Measurements from ENCODE around the gene SLC12A3.
A peak's percentile ranks its signal among the peaks of the same experiment; 100 is the strongest.
"Not testable (repeated sequence)": the region's sequence is repeated elsewhere in the genome, so short reads cannot be mapped to it uniquely, and the experiment has no call there.

SLC12A3 gene

DNA sequence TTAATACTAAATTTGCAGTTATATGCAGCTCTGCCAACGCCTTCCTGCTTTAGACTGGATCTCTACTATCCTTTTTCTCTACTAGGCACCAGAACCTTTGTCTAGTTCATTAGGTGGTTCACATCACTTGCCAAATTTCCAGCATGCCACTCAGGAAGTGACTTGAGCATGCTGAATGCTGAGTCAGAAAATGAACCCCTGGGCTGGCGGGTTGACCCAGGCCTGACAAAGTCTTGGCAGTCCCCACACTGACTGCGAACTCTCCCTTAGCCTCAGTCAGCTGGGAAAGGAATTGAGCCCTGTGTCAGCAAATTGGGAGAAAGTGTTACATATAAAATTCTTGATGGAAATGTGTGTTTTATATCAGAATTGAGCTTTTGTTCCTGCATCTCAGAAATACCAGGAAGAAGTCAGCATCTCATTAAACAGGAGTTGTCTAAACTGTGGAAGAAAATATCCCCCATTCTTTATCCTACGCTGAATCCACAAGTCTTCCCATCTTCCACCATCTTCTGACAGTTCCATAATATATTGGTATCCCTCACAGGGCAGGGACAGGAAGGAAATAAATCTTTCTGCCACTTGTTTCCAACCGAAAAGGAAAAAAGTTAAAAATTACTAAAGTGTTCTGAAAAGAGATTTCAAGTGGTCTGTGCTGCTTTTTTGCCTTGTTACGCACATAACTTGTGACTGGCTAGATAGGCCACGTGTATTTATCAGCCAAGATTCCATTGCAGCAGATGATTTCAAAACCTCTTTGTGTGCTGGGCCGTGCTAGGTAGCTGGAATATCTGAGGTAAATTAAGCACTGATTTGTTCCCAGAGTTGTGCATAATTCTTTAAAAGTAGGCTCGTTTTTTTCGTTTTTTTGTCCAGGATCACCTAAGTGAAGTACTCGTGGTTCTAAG, 16.7 kb upstream of the SLC12A3 start:
- DNase-seq, result no peak

GRCh38 chr16:56848955-56849689, 15.9 kb upstream of the SLC12A3 start:
- no peak for DNase-seq

- DNase-seq, result no peak
Observed at GRCh38 chr16:56849690-56850680, 15.0 kb upstream of the SLC12A3 start.

DNA sequence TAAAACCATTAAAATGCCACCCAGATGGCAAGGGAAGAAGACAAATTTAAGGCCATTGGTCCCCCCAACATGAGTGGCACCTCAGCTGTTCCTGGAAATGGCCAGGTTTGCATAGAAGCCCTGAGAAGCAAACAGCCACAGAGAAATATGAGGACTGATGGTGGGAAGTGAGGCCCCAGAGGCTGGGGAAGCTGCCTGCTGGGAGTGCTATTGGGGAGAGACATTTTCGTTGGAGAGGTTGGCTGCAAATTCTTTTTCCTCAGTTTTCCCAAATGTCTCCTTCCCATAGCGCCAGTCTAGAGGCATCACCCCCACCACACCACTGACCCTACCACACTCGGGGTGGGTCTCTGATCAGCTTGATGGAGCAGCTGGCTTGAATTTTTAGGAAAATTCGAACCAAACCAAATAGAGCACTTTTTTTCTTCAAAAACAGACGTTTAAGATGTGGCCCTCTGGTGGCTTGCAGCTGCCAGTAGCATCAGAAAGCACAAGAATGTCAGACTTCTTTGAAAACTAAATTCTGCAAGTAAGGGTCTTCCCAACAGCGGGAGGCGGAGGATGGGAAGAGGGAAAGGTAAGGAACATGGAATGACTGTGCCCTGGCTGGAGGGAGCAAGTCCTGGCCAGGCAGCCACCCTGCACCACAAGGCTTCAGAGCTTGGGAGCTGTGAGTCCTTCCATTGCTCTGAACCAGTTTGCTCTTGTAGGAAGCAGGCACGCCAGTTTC, 13.2 kb upstream of the SLC12A3 start:
- DNase-seq, result no peak

DNA sequence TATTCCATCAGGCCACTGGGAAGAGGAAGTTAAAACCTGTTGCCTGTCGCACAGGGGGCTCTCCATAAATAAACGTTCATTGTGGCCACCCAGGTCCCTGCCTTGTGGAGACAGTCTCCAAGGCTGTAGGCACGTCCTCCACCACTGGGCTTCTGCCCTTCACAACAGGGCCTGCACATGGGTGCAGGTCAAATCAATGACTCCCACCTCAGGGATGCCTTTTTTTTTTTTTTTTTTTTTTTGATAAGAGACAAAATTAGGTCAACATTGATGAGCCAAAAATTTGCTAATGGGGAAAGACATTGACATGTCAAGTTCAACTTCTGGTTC, 12.6 kb upstream of the SLC12A3 start:
- DNase-seq, result no peak

GRCh38 chr16:56852968-56853367, 12.0 kb upstream of the SLC12A3 start:
- DNase-seq, result no peak

DNA sequence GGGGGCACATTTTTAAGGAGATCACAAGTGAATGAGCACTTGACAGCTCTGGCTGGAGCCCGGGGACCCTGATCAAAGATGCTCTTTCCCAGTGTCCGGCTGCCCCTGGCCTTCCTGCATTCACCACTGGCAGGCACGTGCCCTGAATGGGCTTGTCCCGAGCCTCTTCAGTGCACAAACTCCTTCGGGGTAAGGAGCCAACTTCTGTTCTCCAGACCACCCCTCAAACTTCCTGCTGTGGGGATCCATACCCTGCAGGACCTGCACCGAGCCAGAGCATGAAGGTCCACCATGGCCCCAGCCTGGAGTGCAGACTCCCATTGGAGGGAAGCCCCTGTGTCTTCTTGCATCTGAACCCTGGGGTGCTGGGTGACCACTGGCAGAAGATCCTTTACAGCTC, 9.8 kb upstream of the SLC12A3 start:
- no peak for DNase-seq

DNA sequence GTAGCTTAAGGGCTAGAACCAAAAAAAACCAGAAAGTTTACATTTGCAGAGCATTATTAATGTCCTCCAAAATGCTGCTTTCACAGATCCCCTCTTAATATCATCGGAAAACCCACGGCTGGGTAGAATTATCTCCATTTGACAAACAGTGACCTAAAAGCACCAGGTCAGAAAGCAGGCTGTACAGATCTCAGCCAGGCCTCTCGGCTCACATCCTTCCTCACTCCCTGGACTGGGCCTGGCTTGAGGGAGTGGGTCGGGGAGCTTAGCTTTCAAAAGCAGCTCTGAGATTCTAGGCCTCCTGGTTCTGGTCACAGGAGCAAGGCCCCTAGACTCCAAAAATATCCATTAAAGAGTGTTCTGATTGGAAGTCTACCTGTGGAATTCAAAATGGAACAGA, 9.1 kb upstream of the SLC12A3 start:
- DNase-seq, result no peak

DNA sequence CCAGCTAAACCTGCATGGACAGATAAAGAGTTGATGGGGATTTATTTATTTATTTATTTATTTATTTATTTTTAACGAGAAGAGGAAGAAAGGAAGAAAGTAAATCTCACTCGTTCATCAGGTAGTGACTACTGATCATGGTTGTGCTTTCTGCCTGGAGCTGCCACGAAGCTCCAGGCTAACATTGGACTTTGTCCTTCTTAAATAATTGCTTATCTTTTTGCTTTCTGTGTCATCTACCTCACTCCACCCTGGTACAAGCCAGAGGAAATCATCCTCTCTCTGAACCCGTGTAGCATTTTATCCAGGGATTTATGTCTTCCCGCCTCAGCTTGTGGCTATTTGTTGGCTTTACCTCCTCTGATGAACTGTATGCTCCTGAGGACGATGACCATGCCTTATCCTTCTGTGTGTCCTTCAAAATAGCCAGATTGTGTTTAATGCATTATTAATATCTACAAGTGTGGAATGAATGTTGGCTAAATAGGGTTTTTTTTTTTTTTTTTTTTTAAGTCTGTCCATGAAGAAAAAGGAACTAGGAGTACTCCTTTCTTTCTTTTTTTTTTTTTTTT, 8.0 kb upstream of the SLC12A3 start:
- DNase-seq, result no peak

GRCh38 chr16:56858374-56858773, 6.6 kb upstream of the SLC12A3 start:
- DNase-seq, result no peak

DNA sequence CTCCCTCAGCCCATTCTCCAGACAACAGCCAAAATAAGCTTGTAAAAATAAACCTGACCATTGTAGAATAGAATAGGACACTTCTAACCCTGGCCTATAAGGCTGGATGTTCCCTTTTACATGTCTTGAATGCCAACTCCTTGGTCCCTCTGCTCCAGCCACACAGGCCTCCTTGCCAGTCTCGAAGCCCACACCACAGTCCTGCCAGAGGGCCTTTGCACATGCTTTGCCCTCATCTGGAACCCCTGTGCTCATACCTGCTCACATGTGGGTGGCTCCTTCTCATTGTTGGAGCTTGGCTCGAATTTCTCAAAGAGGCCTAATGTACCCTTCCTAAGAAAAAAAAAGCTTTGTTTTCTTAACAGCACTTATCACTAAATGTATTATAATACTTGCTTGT, 5.4 kb upstream of the SLC12A3 start:
- no peak for DNase-seq

DNA sequence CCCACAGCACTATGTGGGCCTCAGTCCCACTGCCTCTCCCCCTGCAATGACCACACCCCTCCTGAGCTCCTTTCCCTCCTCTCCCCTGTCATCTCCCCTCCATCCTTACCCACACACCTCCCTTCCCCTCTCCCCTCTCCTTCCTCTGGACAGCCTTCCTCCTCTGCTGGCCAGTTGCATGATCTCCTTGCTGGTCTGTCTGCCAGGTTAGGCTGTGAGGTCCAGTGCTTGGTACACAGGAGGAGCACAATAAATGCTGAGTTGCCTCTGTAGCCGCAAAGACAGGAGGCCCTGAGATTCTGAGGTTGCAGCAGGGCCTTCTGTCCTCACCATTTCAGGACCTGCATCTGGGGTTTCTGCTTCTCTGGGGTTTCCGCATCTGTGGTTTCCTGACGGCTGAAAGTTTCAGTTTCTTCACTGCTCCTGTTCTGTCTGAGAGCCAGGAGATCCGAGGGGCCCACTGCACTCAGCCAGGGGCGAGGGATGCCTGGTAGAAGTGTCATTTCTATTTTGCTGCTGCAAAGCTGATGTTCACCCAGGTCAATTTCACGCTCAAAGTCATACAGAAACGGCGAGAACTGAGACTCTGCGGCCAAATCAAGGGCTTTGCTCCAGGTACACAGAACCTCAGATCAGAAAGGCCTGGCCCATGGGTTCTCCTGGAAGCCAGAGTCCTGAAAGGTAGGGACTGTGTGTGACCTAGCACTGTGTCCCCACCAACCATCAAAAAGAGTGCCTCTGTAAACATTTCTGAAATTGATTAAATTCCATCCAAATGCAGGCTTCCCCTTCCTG, 4.6 kb upstream of the SLC12A3 start:
- peak; percentile 60 for DNase-seq

- DNase-seq, result no peak
Observed at GRCh38 chr16:56861092-56861610, 3.9 kb upstream of the SLC12A3 start.

- no peak for DNase-seq
Observed at GRCh38 chr16:56861756-56862155, 3.3 kb upstream of the SLC12A3 start.

GRCh38 chr16:56862776-56863175, 2.2 kb upstream of the SLC12A3 start:
- DNase-seq, result peak; percentile 8

DNA sequence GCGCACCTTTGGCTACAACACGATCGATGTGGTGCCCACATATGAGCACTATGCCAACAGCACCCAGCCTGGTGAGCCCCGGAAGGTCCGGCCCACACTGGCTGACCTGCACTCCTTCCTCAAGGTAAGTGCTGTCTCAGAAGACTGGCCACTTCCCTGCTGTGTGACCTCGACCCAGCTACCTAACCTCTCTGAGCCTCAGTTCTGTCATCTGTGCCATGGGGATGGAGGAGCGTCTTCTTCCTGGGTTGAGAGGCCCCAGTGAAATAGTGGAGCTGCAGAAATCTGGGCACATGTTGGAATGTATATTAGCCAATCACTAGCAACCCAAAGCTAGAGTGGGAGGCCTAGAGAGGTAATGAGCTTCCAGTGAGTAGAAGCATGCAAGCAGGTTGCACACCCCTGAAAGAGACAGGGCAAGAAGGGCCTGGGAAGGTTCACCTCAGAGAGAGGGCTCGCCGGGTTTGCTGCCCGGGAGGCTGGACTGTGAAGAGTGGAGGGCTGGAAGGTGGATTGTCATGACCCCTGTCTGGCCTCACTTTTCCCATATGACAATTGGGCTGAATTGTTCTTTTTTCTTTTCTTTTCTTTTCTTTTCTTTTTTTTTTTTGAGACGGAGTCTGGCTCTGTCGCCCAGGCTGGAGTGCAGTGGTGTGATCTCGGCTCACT, 521 bp downstream of the SLC12A3 start:
- DNase-seq, result no peak

DNA sequence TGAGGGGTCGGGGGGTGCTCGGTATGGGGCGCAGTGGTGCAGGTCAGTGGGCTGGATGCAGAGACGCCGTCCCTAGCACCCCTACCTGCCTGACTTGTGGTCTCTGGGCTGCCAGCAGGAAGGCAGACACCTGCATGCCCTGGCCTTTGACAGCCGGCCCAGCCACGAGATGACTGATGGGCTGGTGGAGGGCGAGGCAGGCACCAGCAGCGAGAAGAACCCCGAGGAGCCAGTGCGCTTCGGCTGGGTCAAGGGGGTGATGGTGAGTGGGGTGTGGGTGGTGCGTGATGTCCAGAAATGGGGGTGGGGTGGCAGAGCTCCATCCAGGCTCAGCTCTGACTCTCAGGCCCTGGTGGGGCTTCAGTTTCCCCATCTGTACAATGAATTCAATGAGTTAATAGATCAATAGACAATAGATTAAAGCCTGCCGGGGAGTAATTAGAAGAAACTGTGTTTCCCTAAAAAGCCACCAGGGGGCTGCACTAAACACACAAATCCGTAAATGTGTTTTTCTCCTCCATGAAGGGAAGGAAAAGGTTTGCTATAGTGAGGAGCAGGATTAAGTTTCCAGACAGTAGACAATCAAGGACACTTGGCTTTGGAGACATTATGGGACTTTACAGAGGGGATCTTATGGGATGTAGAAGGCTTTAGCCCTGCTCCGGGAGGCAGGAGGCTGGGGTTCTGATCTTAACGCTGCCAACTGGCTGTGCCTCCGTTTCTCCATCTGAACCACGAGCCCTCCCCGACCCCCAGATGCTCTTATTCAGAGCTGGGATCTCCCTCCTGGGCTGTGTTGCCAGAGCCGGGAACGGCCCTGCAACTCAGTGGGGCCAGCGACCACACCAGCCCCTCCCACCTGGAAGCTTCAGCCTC, 2.2 kb downstream of the SLC12A3 start:
- peak; percentile 62 for DNase-seq

- no peak for DNase-seq
Observed at GRCh38 chr16:56868175-56868574, 3.2 kb downstream of the SLC12A3 start.

DNA sequence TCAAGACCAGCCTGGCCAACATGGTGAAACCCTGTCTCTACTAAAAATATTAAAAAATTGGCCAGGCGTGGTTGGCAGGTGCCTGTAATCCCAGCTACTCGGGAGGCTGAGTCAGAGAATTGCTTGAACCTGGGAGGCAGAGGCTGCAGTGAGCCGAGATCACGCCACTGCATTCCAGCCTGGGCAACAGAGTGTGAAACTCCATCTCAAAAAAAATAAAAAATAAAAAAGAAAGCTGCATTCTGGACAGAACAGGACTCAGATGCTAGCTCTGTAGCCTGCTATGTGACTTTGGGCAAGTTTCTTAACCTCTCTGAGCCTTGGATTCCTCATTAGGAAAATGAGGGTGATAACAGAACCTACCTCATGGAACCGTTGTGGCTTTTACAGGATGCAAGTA, 3.8 kb downstream of the SLC12A3 start:
- DNase-seq, result not testable (repeated sequence)

Data from CD4-positive, alpha-beta T cell treated with Interleukin-4 for 4 hours (primary cell).